A549 treated with GW870086 at 1 μM for 4 hours (cell line): ENCODE measurements around the gene SLC5A11. TPM values are rescaled to one million over a fixed set of nuclear protein-coding genes. Genes with fewer than 3 reads are reported as not detected.

Experiments used
- total RNA-seq: library from RNA; stranded (reverse); fragments of 200-300 nt; extraction: Qiagen RNA extraction; gene quantifications from 5 replicates; pipeline ENCODE4 v1.2.3, GENCODE V29; 2022; ENCODE audit warnings: low read depth

The SLC5A11 gene, protein sequence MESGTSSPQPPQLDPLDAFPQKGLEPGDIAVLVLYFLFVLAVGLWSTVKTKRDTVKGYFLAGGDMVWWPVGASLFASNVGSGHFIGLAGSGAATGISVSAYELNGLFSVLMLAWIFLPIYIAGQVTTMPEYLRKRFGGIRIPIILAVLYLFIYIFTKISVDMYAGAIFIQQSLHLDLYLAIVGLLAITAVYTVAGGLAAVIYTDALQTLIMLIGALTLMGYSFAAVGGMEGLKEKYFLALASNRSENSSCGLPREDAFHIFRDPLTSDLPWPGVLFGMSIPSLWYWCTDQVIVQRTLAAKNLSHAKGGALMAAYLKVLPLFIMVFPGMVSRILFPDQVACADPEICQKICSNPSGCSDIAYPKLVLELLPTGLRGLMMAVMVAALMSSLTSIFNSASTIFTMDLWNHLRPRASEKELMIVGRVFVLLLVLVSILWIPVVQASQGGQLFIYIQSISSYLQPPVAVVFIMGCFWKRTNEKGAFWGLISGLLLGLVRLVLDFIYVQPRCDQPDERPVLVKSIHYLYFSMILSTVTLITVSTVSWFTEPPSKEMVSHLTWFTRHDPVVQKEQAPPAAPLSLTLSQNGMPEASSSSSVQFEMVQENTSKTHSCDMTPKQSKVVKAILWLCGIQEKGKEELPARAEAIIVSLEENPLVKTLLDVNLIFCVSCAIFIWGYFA
- total RNA-seq, result 0.32 to 0.71 TPM (median 0.46 TPM) in 5 replicates

DNA sequence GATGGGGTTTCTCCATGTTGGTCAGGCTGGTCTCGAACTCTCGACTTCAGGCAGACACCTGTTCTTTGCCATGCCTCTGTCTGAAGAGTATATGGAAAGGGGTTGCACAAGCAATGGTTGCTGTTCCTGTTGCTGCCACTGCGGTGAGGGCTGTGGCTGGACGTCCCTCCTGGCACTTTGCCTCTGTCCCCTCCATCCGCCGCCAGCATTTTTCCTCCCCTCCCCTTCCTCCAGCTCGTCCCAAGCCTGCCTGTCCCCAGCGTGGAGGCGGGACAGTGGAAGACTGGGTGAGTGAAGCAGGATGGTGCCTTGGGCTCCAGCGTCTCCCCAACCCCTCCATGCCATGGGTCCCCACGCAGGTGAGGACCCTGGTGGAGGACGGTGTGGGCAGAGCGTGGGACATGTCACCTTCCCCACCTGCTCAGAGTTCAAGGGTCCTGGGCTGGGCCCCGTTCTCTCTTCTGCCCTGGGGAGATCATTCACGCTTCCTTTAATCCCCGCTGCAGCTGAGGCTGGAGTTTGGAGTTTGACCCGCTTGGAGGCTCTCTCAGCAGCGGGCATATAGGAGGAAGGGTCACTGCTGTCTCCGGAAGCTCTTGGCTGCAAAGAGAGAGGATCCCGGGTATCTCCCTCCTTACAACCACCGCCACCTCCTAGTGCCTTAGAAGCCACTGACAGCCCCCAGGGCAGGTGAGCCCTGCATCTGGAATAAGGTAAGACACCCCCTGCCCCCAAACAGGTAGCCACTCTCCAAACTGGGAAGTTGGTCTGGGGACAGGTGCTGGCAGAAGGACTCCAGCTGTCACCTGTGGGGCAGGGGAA, at the start of gene SLC5A11:
Gene SLC5A11, plus strand, starts transcription at position 238 of the 822 bp plus-strand sequence. CDS start 12,681 bp downstream, outside the sequence.

Other genes with a start within 250 kb of the SLC5A11 start
- 22.5 to 30.6 TPM (median 27.6 TPM) in 5 replicates for gene TNRC6A, start 116.3 kb upstream of the SLC5A11 start, total RNA-seq
- 59.6 to 82.4 TPM (median 73.4 TPM) in 5 replicates for gene ARHGAP17, start 169.4 kb downstream of the SLC5A11 start, total RNA-seq